Osteoblast (primary cell): ENCODE measurements around the gene LY9. TPM values are rescaled to one million over a fixed set of nuclear protein-coding genes. Genes with fewer than 3 reads are reported as not detected.

Experiments used
- DNase-seq: peaks from one replicate; pipeline ENCODE4 v3.0.0; 2011; ENCODE audit warnings: low spot score, mixed read lengths; ENCODE audit not compliant: insufficient read length; ENCODE audit errors: missing footprints
- H2AFZ ChIP-seq: 2 replicates; pipeline ENCODE4 v1.6.0; 2011; ENCODE audit warnings: mild to moderate bottlenecking, low read length
- H3K27ac ChIP-seq: 2 replicates; pipeline ENCODE4 v1.5.1; 2011; ENCODE audit warnings: mild to moderate bottlenecking, low read depth, low read length, moderate library complexity
- H3K27me3 ChIP-seq: 2 replicates; pipeline ENCODE4 v1.6.0; 2012; ENCODE audit warnings: mild to moderate bottlenecking, control low read depth, inconsistent platforms, low read length, moderate library complexity; ENCODE audit not compliant: insufficient read depth
- H3K36me3 ChIP-seq: 2 replicates; pipeline ENCODE4 v1.5.1; 2011; ENCODE audit warnings: mild to moderate bottlenecking, low read length, control low read depth, moderate library complexity; ENCODE audit not compliant: insufficient read depth
- H3K4me1 ChIP-seq: 2 replicates; pipeline ENCODE4 v1.5.1; 2011; ENCODE audit warnings: mild to moderate bottlenecking, low read length, control low read depth, moderate library complexity; ENCODE audit not compliant: insufficient read depth
- H3K4me2 ChIP-seq: 2 replicates; pipeline ENCODE4 v1.6.0; 2011; ENCODE audit warnings: mild to moderate bottlenecking, low read length; ENCODE audit not compliant: insufficient read depth
- H3K4me3 ChIP-seq: fragments of 200-600 bp; sonication (generic); 3 replicates; pipeline ENCODE4 v1.5.1; 2012; ENCODE audit warnings: mild to moderate bottlenecking, low read length, inconsistent platforms; ENCODE audit not compliant: insufficient read depth
- H3K79me2 ChIP-seq: 2 replicates; pipeline ENCODE4 v1.6.0; 2012; ENCODE audit warnings: mild to moderate bottlenecking, low read length, control low read depth, inconsistent platforms; ENCODE audit not compliant: insufficient read depth
- H3K9me3 ChIP-seq: 2 replicates; pipeline ENCODE4 v1.5.1; 2011; ENCODE audit warnings: low read depth, low read length, control low read depth
- H4K20me1 ChIP-seq: 2 replicates; pipeline ENCODE4 v1.6.0; 2012; ENCODE audit warnings: mild to moderate bottlenecking, low read length, control low read depth; ENCODE audit not compliant: insufficient read depth
- total RNA-seq: library from RNA; depleted of rRNA; stranded (reverse); fragments of >200 nt; gene quantifications from 2 replicates; pipeline ENCODE4 v1.2.3, GENCODE V29; 2012
- TF ChIP-seq, protein P1 (sequence below): IDR thresholded peaks from 2 replicates; pipeline ENCODE4 v1.5.1; 2011; ENCODE audit warnings: mild to moderate bottlenecking, low read depth, low read length, moderate library complexity; ENCODE audit errors: extremely low read depth

LY9 gene, protein sequence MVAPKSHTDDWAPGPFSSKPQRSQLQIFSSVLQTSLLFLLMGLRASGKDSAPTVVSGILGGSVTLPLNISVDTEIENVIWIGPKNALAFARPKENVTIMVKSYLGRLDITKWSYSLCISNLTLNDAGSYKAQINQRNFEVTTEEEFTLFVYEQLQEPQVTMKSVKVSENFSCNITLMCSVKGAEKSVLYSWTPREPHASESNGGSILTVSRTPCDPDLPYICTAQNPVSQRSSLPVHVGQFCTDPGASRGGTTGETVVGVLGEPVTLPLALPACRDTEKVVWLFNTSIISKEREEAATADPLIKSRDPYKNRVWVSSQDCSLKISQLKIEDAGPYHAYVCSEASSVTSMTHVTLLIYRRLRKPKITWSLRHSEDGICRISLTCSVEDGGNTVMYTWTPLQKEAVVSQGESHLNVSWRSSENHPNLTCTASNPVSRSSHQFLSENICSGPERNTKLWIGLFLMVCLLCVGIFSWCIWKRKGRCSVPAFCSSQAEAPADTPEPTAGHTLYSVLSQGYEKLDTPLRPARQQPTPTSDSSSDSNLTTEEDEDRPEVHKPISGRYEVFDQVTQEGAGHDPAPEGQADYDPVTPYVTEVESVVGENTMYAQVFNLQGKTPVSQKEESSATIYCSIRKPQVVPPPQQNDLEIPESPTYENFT
- total RNA-seq, result not detected in 2 replicates

DNA sequence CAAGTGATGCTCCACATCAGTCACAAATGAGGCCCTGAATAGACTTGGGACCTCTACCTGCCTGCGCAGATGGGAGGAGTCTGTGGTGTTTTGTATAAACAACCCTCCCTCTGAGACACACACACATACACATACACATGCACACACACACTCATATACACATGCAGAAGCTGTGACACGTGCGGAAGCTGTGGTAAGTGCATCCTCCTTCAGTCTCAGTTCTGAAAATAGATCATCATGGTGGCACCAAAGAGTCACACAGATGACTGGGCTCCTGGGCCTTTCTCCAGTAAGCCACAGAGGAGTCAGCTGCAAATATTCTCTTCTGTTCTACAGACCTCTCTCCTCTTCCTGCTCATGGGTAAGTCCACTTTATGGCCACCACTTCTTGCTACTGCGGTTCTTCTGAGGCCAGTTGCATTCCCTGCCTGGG, at the start of gene LY9:
TSS of gene LY9 (plus strand) at position 224 of the 433 bp plus-strand sequence. CDS start at position 238, 14 bp downstream.
- DNase-seq, result no peak
- Histone ChIP-seq H3K4me3 (no peak within 1 kb of the TSS), H3K27ac (no peak within 1 kb of the TSS), H3K9me3 (no peaks in the 10 kb centered on the region), H4K20me1 (no peaks in the 10 kb centered on the region), H3K4me2 (no peak within 1 kb of the TSS), H3K79me2 (no peaks in the 10 kb centered on the region), H2AFZ (no peak within 1 kb of the TSS), H3K27me3 (no peaks in the 10 kb centered on the region), H3K36me3 (no peaks in the 10 kb centered on the region), H3K4me1 (no peaks in the 10 kb centered on the region)
- TF ChIP-seq, protein P1, sequence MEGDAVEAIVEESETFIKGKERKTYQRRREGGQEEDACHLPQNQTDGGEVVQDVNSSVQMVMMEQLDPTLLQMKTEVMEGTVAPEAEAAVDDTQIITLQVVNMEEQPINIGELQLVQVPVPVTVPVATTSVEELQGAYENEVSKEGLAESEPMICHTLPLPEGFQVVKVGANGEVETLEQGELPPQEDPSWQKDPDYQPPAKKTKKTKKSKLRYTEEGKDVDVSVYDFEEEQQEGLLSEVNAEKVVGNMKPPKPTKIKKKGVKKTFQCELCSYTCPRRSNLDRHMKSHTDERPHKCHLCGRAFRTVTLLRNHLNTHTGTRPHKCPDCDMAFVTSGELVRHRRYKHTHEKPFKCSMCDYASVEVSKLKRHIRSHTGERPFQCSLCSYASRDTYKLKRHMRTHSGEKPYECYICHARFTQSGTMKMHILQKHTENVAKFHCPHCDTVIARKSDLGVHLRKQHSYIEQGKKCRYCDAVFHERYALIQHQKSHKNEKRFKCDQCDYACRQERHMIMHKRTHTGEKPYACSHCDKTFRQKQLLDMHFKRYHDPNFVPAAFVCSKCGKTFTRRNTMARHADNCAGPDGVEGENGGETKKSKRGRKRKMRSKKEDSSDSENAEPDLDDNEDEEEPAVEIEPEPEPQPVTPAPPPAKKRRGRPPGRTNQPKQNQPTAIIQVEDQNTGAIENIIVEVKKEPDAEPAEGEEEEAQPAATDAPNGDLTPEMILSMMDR, result no peak

DNA sequence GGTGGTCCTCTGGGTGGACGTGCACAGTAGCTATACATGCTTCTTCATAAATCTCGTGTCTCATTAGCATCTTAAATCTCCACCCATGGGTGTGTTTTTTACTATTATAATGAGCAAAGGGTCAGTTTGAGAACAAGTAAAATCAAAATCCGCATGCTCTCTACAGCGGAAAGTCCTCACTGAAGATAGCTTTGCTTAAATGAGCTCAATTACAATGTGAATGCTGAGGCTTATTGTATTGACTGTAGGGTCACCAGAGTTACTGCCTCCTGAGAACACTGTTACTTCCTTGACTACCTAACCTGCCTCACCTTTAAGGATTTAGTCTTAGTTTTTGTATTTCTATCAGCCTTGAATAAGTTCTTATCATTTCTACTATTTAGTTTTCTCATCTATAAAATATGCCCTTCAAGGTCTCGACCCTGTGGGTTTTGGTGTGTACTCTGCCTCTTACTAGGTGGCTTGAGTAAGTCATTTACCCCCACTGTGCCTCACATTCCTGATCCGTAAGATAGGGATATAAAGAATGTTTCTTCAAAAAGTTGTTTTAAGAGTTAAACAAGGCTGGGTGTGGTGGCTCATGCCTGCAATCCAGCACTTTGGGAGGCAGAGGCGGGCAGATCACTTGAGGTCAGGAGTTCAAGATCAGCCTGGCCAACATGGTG, 49.0 kb upstream of the LY9 start:
- H3K4me3 ChIP-seq, result no peak overlapping the region
- TF ChIP-seq, protein P1, result no peak
- no peak for DNase-seq
- H4K20me1 ChIP-seq, result no peaks in the 10 kb centered on the region
- H3K79me2 ChIP-seq, result no peaks in the 10 kb centered on the region
- no peak overlapping the region for H2AFZ ChIP-seq
- H3K27me3 ChIP-seq, result no peaks in the 10 kb centered on the region
- no peak overlapping the region for H3K27ac ChIP-seq
- no peak overlapping the region for H3K4me2 ChIP-seq
- H3K9me3 ChIP-seq, result no peaks in the 10 kb centered on the region
- no peaks in the 10 kb centered on the region for H3K4me1 ChIP-seq
- no peaks in the 10 kb centered on the region for H3K36me3 ChIP-seq

DNA sequence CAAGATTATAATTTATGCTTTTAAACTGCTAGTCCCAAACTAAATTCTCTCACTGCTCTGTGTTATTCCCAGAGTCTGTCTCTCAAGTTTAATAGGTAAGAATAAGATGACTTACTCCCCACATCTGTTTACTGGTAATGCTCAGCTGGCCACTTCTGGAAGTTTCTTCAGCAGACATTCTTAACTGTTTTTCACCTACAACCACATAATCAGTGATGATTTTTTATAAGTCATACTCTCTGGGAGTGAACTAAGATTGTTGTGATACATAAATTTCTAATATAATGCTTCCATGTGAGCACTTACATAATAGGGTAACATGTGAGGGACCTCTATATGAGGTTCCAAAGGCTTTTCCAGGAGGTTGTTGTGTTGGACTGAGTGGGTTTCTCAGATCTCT, 48.3 kb upstream of the LY9 start:
- Histone ChIP-seq H3K36me3 (no peaks in the 10 kb centered on the region), H3K27ac (no peak overlapping the region), H3K9me3 (no peaks in the 10 kb centered on the region), H3K4me3 (no peak overlapping the region), H3K4me1 (no peaks in the 10 kb centered on the region), H3K79me2 (no peaks in the 10 kb centered on the region), H2AFZ (no peak overlapping the region), H3K27me3 (no peaks in the 10 kb centered on the region), H3K4me2 (no peak overlapping the region), H4K20me1 (no peaks in the 10 kb centered on the region)
- TF ChIP-seq, protein P1, result no peak
- DNase-seq, result no peak
